Measurements from ENCODE around the gene ABCG2. TPM values are rescaled to one million over a fixed set of nuclear protein-coding genes. Genes with fewer than 3 reads are reported as not detected.

The ABCG2 gene
- total and polyA plus RNA-seq, 2 of the 4 experiments (the other 2 are of a cell fraction), result 0.50 to 1.1 TPM

DNA sequence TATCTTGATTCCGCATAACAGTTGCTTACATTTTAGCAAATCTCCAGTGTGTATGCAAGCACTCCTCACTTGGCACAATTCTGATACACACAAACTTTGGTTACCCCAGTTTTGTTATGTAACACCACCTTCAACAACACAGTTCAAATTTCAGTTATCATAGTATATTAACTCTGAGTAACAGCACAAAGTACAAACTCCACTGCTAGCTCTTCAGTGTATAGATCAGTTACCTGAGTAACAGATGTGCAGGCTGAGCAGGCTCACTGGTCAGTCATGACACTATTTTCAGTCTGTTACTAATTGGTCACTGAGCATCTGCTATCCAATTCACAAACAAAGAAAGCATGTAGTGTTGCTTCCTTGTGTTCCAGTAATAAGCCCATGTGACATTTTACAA lies 95.6 kb downstream of the ABCG2 start:
- ATAC-seq (ENCODE audit: low read depth) (no peak), DNase-seq (no peak)
- Histone ChIP-seq H2BK120ac (ENCODE audit: low read depth, low read length) (no peak overlapping the region), H3K27ac (ENCODE audit: insufficient read depth, low read length) (no peak overlapping the region), H4K5ac (ENCODE audit: low read depth, low read length) (no peak overlapping the region), H3K9me1 (ENCODE audit: insufficient read depth, low read length) (no peaks in the 10 kb centered on the region; the same call in 1 of the 2 replicates), H3K79me1 (ENCODE audit: low read depth in 1 of 2, low read length in 2 of 2) (peaks cover 0 to 2% of the 10 kb centered on the region in 2 experiments; a peak in 1 of 4 replicates), H2BK15ac (ENCODE audit: low read depth, low read length) (no peak overlapping the region), H2AK5ac (ENCODE audit: low read depth, low read length) (no peak overlapping the region), H3K9me3 (ENCODE audit: control insufficient read depth, insufficient read depth, low read length) (no peaks in the 10 kb centered on the region), H3K4me2 (ENCODE audit: low read depth, low read length) (no peak overlapping the region), H3K23ac (ENCODE audit: low read depth, low read length) (no peak overlapping the region), H3K27me3 (ENCODE audit: control insufficient read depth, insufficient read depth, low read length) (no peaks in the 10 kb centered on the region), H3K56ac (ENCODE audit: extremely low read depth, insufficient read depth, low read length) (no peak overlapping the region), H2AK9ac (replicated peaks; ENCODE audit: low read depth, low read length, poor library complexity) (no peak overlapping the region), H4K91ac (ENCODE audit: insufficient read depth, low read depth, low read length) (no peak overlapping the region), H3K36me3 (ENCODE audit: control insufficient read depth, insufficient read depth, low read length) (peaks cover 25% of the 10 kb centered on the region), H4K8ac (ENCODE audit: low read depth in 2 of 2, low read length in 2 of 2) (no peak overlapping the region), H3K14ac (replicated peaks; ENCODE audit: low read depth, low read length) (no peak overlapping the region), H3K4me3 (ENCODE audit: insufficient read depth, low read depth, low read length) (no peak overlapping the region), H2BK20ac (ENCODE audit: low read depth, low read length) (no peak overlapping the region), H2BK5ac (ENCODE audit: low read depth, low read length, poor library complexity, severe bottlenecking) (no peak overlapping the region), H3K9ac (ENCODE audit: low read depth, low read length) (no peak overlapping the region), H3K18ac (ENCODE audit: low read depth, low read length) (no peak overlapping the region), H2AFZ (replicated peaks; ENCODE audit: low read length, poor library complexity) (no peak overlapping the region), H3K4ac (ENCODE audit: low read depth, low read length) (no peak overlapping the region), H3K4me1 (ENCODE audit: control insufficient read depth, insufficient read depth, low read length) (no peaks in the 10 kb centered on the region), H4K20me1 (ENCODE audit: insufficient read depth, low read length) (no peaks in the 10 kb centered on the region)
- intact Hi-C loops (cut with micrococcal nuclease), result no loop called here
- dilution Hi-C loops (cut with HindIII; ENCODE audit: low sequenced_read_pairs, unreplicated experiment), result no loop called here
- in situ Hi-C loops (cut with MboI; ENCODE audit: low sequenced_read_pairs), result no loop called here
- TF ChIP-seq POLR2A (IDR thresholded peaks at IDR 0.05; ENCODE audit: low read depth, low read length) (no peak), RCOR1 (IDR thresholded peaks at IDR 0.05; ENCODE audit: insufficient replicate concordance, low read length) (no peak), CEBPB (IDR thresholded peaks at IDR 0.05; ENCODE audit: low read depth, low read length) (no peak), SMC3 (IDR thresholded peaks at IDR 0.05; ENCODE audit: low read depth, low read length) (no peak), CHD1 (IDR thresholded peaks at IDR 0.05; ENCODE audit: low read depth, low read length) (no peak), MAZ (IDR thresholded peaks at IDR 0.05; ENCODE audit: borderline replicate concordance, low read depth, low read length) (no peak), RFX5 (IDR thresholded peaks at IDR 0.05; ENCODE audit: low read depth, low read length) (no peak), FOS (IDR thresholded peaks at IDR 0.05; ENCODE audit: low read depth, low read length) (no peak), MXI1 (IDR thresholded peaks at IDR 0.05; ENCODE audit: borderline replicate concordance, low read depth, low read length) (no peak), RAD21 (IDR thresholded peaks at IDR 0.05; ENCODE audit: low read length) (no peak), NFE2L2 (IDR thresholded peaks at IDR 0.05; ENCODE audit: low read depth, low read length) (no peak), MAFK (IDR thresholded peaks at IDR 0.05; ENCODE audit: low read depth, low read length) (no peak)
- TF ChIP-seq, protein P1, sequence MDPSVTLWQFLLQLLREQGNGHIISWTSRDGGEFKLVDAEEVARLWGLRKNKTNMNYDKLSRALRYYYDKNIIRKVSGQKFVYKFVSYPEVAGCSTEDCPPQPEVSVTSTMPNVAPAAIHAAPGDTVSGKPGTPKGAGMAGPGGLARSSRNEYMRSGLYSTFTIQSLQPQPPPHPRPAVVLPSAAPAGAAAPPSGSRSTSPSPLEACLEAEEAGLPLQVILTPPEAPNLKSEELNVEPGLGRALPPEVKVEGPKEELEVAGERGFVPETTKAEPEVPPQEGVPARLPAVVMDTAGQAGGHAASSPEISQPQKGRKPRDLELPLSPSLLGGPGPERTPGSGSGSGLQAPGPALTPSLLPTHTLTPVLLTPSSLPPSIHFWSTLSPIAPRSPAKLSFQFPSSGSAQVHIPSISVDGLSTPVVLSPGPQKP (IDR thresholded peaks at IDR 0.05; ENCODE audit: borderline replicate concordance, low read depth, low read length), result no peak
- TF ChIP-seq, protein P2, sequence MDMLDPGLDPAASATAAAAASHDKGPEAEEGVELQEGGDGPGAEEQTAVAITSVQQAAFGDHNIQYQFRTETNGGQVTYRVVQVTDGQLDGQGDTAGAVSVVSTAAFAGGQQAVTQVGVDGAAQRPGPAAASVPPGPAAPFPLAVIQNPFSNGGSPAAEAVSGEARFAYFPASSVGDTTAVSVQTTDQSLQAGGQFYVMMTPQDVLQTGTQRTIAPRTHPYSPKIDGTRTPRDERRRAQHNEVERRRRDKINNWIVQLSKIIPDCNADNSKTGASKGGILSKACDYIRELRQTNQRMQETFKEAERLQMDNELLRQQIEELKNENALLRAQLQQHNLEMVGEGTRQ (IDR thresholded peaks at IDR 0.05; ENCODE audit: low read depth, low read length), result no peak
- TF ChIP-seq, protein P3, sequence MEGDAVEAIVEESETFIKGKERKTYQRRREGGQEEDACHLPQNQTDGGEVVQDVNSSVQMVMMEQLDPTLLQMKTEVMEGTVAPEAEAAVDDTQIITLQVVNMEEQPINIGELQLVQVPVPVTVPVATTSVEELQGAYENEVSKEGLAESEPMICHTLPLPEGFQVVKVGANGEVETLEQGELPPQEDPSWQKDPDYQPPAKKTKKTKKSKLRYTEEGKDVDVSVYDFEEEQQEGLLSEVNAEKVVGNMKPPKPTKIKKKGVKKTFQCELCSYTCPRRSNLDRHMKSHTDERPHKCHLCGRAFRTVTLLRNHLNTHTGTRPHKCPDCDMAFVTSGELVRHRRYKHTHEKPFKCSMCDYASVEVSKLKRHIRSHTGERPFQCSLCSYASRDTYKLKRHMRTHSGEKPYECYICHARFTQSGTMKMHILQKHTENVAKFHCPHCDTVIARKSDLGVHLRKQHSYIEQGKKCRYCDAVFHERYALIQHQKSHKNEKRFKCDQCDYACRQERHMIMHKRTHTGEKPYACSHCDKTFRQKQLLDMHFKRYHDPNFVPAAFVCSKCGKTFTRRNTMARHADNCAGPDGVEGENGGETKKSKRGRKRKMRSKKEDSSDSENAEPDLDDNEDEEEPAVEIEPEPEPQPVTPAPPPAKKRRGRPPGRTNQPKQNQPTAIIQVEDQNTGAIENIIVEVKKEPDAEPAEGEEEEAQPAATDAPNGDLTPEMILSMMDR (conservative IDR thresholded peaks at IDR 0.05; ENCODE audit: low read depth, low read length), result no peak
- no CpG with 5 or more reads among the region's 1 CpG for WGBS, 2 experiments (ENCODE audit: extremely low coverage in 2 of 2, insufficient read length in 1 of 2)
- BruUV-seq (replicated peaks), result no TSS peak
- POLR2A ChIA-PET (ENCODE audit: unreplicated experiment), result no interaction called here
- CTCF ChIA-PET, result no interaction called here

All from IMR-90 (cell line).